Measurements from ENCODE around the gene ANKRD45. TPM values are rescaled to one million over a fixed set of nuclear protein-coding genes. Genes with fewer than 3 reads are reported as not detected.

Gene ANKRD45
- total RNA-seq, 4 donors from 2014 or later: not detected

DNA sequence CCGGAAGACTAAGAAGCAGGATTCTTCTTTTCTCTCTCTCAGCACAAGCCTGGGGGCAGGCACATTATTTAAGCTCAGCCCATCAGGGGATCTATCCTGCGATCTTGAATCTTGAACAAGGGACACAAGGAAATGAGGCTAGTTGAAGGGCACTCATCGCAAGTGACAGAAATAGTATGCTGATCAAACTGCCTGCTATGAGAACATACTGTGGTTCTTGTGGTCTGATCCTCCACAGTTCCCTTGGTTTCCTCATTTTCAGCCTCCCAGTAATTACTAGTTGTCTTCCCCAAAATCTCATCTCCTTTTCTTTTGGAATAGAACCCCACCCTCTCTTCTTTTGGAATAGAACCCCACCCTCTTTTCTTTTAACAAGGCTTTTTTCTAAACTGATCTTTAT, 6.5 kb downstream of the ANKRD45 start:
- H3K36me3 ChIP-seq: no peaks in the 10 kb centered on the region
- H3K4me3 ChIP-seq: no peak overlapping the region
- no peaks in the 10 kb centered on the region for H3K9me3 ChIP-seq
- WGBS, 2 donors: 77 to 90% methylated on average over 3 of the region's 3 CpGs
- H3K27ac ChIP-seq: no peak overlapping the region
- no peak for DNase-seq
- TF ChIP-seq CTCF (IDR thresholded peaks at IDR 0.05) (no peak), POLR2A (IDR thresholded peaks at IDR 0.05) (no peak)
- intact Hi-C loops (cut with DNase I): no loop called here
- H3K4me1 ChIP-seq: peaks cover 0 to 13% (median 0%) of the 10 kb centered on the region in 3 donors
- peaks cover 0 to 7% (median 0%) of the 10 kb centered on the region in 4 donors for H3K27me3 ChIP-seq

DNA sequence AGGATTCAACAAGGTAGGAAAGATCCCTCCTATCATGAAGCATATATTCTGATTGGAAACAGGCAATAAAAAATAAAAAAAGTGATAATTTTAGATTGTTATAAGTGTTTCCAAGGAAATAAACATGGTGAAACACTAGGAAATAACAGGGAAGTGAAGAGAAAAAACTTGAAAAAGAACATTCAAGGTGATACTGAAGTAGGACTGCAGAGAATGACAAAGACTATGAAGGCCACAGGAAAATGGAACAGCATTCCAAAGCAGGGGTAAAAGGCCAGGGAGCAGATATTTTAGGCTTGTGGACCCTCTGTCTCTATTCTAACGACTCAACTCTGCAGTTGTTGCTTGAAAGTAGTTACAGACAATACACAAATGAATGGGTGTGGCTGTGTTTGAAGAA, 7.9 kb downstream of the ANKRD45 start:
- no peak overlapping the region for H3K27ac ChIP-seq
- no peak for DNase-seq
- intact Hi-C loops (cut with DNase I): no loop called here
- H3K36me3 ChIP-seq: no peaks in the 10 kb centered on the region
- no peaks in the 10 kb centered on the region for H3K9me3 ChIP-seq
- TF ChIP-seq CTCF (IDR thresholded peaks at IDR 0.05): no peak
- TF ChIP-seq POLR2A (IDR thresholded peaks at IDR 0.05): no peak
- H3K4me1 ChIP-seq: peaks cover 0 to 13% (median 0%) of the 10 kb centered on the region in 3 donors
- WGBS, 2 donors: 19 to 33% methylated on average over 1 of the region's 1 CpG
- H3K4me3 ChIP-seq: no peak overlapping the region
- H3K27me3 ChIP-seq: no peaks in the 10 kb centered on the region

- Histone ChIP-seq H3K4me1 (peaks cover 0 to 13% (median 0%) of the 10 kb centered on the region in 3 donors), H3K9me3 (no peaks in the 10 kb centered on the region), H3K27me3 (no peaks in the 10 kb centered on the region), H3K36me3 (no peaks in the 10 kb centered on the region), H3K27ac (no peak overlapping the region), H3K4me3 (no peak overlapping the region)
- TF ChIP-seq POLR2A (IDR thresholded peaks at IDR 0.05) (no peak), CTCF (IDR thresholded peaks at IDR 0.05) (no peak)
- intact Hi-C loops (cut with DNase I): no loop called here
- no peak for DNase-seq
- 38 to 69% methylated on average over 1 of the region's 1 CpG for WGBS, 2 donors
These were observed 8.4 kb downstream of the ANKRD45 start for GRCh38 chr1:173661271-173661670.

DNA sequence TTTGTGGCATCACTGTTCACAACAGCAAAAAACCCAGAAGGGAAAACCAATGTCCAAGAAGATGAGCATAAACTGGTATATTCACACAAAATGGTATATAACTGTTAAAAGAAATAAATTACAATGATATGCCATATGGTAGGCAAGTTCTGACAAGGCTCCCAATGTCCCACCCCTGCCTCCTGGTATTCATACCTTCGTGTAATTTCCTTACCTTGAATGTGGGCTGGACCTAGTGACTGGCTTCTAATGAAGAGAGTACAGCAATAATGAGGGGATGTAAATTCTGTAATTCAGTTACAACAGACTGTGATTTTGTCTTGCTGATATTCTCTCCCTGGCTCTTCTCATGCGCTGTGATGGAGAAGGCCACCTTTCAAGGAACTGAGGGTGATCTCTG, 9.3 kb downstream of the ANKRD45 start:
- Histone ChIP-seq H3K9me3 (peaks cover 0 to 5% (median 0%) of the 10 kb centered on the region in 3 donors), H3K4me3 (no peak overlapping the region), H3K27ac (no peak overlapping the region), H3K4me1 (peaks cover 0 to 13% (median 0%) of the 10 kb centered on the region in 3 donors), H3K27me3 (no peaks in the 10 kb centered on the region), H3K36me3 (no peaks in the 10 kb centered on the region)
- intact Hi-C loops (cut with DNase I): no loop called here
- WGBS, 2 donors: 68% methylated on average over 2 of the region's 2 CpGs
- no peak for DNase-seq
- TF ChIP-seq CTCF (IDR thresholded peaks at IDR 0.05) (no peak), POLR2A (IDR thresholded peaks at IDR 0.05) (no peak)

- H3K4me1 ChIP-seq: no peaks in the 10 kb centered on the region
- no peak overlapping the region for H3K4me3 ChIP-seq
- H3K27me3 ChIP-seq: no peaks in the 10 kb centered on the region
- no peak for DNase-seq
- no peaks in the 10 kb centered on the region for H3K36me3 ChIP-seq
- H3K27ac ChIP-seq: no peak overlapping the region
- intact Hi-C loops (cut with DNase I): no loop called here
- TF ChIP-seq POLR2A (IDR thresholded peaks at IDR 0.05) (no peak), CTCF (IDR thresholded peaks at IDR 0.05) (no peak)
- H3K9me3 ChIP-seq: no peaks in the 10 kb centered on the region
These were observed 20.6 kb downstream of the ANKRD45 start for GRCh38 chr1:173648880-173649605.

Measured in esophagus squamous epithelium (tissue), 5 donors.